Progenitor cell of endocrine pancreas (in vitro differentiated cells): Measurements from ENCODE around the gene ACTN4. TPM values are rescaled to one million over a fixed set of nuclear protein-coding genes. Genes with fewer than 3 reads are reported as not detected.

Experiments used
- DNase-seq: peaks from one replicate; pipeline ENCODE4 v3.0.0; 2021; ENCODE audit warnings: low spot score; ENCODE audit not compliant: unreplicated experiment
- H3K27ac Mint-ChIP-seq: 2 replicates; pipeline ENCODE4 v1.8.0; 2021; ENCODE audit warnings: mild to moderate bottlenecking, moderate library complexity, mixed read lengths
- H3K27me3 Mint-ChIP-seq: 2 replicates; pipeline ENCODE4 v1.8.0; 2021; ENCODE audit warnings: mixed read lengths
- H3K36me3 Mint-ChIP-seq: 2 replicates; pipeline ENCODE4 v1.8.0; 2022; ENCODE audit warnings: mixed read lengths; ENCODE audit not compliant: insufficient read depth
- H3K4me1 Mint-ChIP-seq: 2 replicates; pipeline ENCODE4 v1.8.0; 2021; ENCODE audit warnings: low read depth, mixed read lengths
- H3K4me3 Mint-ChIP-seq: 2 replicates; pipeline ENCODE4 v1.8.0; 2021; ENCODE audit warnings: low read depth, mild to moderate bottlenecking, moderate library complexity, mixed read lengths
- H3K9me3 Mint-ChIP-seq: 2 replicates; pipeline ENCODE4 v1.8.0; 2021; ENCODE audit warnings: low read depth, mixed read lengths
- CTCF ChIP-seq: fragments of 200-600 bp; sonication (generic); IDR thresholded peaks from one replicate; pipeline ENCODE4 v1.5.0; 2021; ENCODE audit warnings: antibody characterized with exemption, mild to moderate bottlenecking; ENCODE audit not compliant: unreplicated experiment
- total RNA-seq: library from RNA; stranded (reverse); gene quantifications from 2 replicates; pipeline ENCODE4 v1.2.1, GENCODE V29; 2021

The ACTN4 gene
- total RNA-seq, 1 donor from 2014 or later, result 639 TPM

DNA sequence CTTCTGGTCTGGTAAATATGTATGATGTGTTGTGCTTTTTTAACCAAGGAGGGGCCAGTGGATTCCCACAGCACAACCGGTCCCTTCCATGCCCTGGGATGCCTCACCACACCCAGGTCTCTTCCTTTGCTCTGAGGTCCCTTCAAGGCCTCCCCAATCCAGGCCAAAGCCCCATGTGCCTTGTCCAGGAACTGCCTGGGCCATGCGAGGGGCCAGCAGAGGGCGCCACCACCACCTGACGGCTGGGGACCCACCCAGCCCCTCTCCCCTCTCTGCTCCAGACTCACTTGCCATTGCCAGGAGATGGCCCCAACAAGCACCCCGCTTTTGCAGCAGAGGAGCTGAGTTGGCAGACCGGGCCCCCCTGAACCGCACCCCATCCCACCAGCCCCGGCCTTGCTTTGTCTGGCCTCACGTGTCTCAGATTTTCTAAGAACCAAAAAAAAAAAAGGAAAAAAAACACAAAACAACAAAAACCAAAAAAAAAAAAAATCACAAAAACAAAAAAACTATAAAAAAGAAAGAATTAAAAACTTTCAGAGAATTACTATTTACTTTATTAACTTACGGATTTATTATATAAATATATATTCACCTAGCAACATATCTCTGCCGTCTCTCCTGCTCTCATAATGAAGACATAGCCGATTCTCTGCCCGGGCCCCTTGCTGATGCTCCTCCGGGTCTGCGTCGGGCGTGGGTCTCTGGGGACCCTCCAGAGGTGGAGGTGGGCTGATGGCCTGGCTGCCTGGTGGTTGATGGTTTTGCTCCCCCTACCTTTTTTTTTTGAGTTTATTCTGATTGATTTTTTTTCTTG, 82.4 kb downstream of the ACTN4 start:
- Mint-ChIP-seq H3K4me1 (peaks cover 2% of the 10 kb centered on the region), H3K36me3 (peaks cover 28% of the 10 kb centered on the region), H3K27ac (peak overlapping the region; percentile 88), H3K27me3 (no peaks in the 10 kb centered on the region), H3K4me3 (no peak overlapping the region), H3K9me3 (no peaks in the 10 kb centered on the region)
- peak; percentile 70 for DNase-seq
- peak; percentile 84 for TF ChIP-seq CTCF

DNA sequence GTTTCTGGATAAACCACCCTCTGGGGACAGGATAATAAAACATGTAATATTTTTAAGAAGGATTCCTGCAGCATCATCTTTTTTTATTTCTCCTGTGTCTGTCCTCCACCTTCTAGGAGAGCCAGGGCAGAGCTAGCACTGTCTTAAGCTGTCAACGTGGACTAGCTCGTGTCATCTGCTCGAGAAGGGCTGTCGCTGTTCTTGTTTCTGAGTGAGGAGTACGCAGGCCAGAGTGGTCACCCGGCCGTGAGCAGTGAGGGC, 83.0 kb downstream of the ACTN4 start:
- Mint-ChIP-seq H3K4me1 (peaks cover 2% of the 10 kb centered on the region), H3K4me3 (no peak overlapping the region), H3K27me3 (no peaks in the 10 kb centered on the region), H3K27ac (peak overlapping the region; percentile 37), H3K36me3 (peaks cover 26% of the 10 kb centered on the region), H3K9me3 (no peaks in the 10 kb centered on the region)
- TF ChIP-seq CTCF, result no peak
- DNase-seq, result no peak

DNA sequence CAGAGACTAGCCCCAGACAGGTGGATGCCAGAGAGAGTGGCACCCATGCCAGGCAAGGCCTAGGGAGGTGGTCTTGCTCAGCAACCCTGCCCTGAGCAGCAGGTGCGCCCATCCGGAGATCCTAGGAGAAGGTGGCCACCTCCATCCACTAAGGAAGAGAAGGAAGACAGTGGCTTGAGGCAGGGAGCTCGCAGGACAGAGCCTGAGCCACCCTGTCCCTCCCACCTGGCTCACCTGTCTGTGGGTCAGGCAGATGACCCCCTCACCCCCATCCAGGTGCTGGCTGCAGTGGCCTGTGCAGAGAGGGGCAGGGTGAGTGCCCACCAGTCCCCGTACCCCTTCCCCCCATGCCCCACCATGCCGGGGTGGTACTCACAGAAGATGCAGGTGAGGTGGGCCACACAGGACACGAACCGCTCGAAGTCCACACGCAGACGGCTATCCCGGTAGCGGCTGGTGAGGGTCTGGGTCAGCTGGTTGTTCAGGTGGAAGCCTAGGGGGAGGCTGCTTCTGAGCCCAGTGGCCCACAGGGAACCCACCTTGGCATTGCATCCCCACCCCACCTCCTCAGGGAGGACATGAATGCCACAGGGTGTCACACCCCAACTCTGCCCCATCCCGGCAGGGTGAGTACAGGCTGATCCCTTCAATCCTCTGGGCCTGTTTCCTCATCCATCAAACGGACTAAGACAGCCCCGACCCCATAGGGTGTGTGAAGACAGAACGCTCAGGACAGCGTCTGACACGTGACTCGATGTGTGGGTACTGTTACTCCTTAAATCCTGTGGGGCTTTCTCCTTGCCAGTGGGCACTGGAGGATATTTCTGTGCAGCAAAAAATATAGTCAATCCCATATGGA, 83.5 kb downstream of the ACTN4 start:
- DNase-seq, result no peak
- no peak for TF ChIP-seq CTCF
- peaks cover 24% of the 10 kb centered on the region for H3K36me3 Mint-ChIP-seq
- H3K9me3 Mint-ChIP-seq, result no peaks in the 10 kb centered on the region
- H3K4me3 Mint-ChIP-seq, result no peak overlapping the region
- H3K27ac Mint-ChIP-seq, result peak overlapping the region; percentile 37
- peaks cover 2% of the 10 kb centered on the region for H3K4me1 Mint-ChIP-seq
- no peaks in the 10 kb centered on the region for H3K27me3 Mint-ChIP-seq

DNA sequence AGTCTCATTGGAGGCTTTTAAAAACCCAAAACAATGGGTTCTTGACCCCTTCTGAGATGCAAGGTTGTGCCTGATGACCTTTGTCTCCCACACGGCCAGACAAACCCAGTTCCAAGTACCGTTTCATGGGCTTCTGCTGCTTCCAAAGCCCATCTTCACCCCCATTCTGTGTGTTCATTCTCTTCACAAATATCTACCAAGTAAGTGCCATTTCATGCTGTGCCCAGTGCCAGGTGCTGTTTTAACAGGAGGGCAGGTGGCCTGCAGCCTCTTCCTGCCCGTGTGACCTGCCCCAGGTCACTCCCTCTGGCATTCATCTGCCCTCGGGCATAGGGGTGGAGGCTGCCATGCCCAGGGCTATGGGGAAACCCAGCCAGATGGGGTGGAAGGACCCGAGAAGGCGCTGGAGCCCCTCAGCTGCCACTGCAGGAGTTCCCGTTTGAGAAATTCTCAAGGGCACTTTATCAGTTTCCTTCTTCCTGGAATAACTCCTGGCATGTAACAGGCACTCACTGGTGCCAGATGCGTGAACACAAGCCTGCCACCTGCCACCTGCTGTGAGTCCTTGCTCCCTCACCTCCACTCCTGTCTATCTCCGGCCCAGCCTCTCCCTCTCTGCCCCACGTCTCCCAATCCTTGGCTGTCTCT, 84.3 kb downstream of the ACTN4 start:
- no peak for TF ChIP-seq CTCF
- Mint-ChIP-seq H3K27ac (peak overlapping the region; percentile 64), H3K4me3 (no peak overlapping the region), H3K4me1 (peaks cover 2% of the 10 kb centered on the region), H3K36me3 (peaks cover 22% of the 10 kb centered on the region), H3K27me3 (no peaks in the 10 kb centered on the region), H3K9me3 (no peaks in the 10 kb centered on the region)
- no peak for DNase-seq

- no peak overlapping the region for H3K27ac Mint-ChIP-seq
- H3K4me1 Mint-ChIP-seq, result peaks cover 5% of the 10 kb centered on the region
- peaks cover 8% of the 10 kb centered on the region for H3K27me3 Mint-ChIP-seq
- H3K36me3 Mint-ChIP-seq, result peaks cover 23% of the 10 kb centered on the region
- H3K9me3 Mint-ChIP-seq, result no peaks in the 10 kb centered on the region
- H3K4me3 Mint-ChIP-seq, result no peak overlapping the region
- no peak for DNase-seq
- TF ChIP-seq CTCF, result no peak
Observed at GRCh38 chr19:38733241-38733492, 85.7 kb downstream of the ACTN4 start.
